ENCODE measurements around the gene CIDEB. TPM values are rescaled to one million over a fixed set of nuclear protein-coding genes. Genes with fewer than 3 reads are reported as not detected.

Gene CIDEB
- 1.4 and 6.0 TPM in 2 replicates for total RNA-seq

GRCh38 chr14:24307575-24308341, at the start of gene CIDEB:
Gene CIDEB (minus strand): TSS chr14:24307977. CDS start chr14:24307858, 119 bp downstream.

DNA sequence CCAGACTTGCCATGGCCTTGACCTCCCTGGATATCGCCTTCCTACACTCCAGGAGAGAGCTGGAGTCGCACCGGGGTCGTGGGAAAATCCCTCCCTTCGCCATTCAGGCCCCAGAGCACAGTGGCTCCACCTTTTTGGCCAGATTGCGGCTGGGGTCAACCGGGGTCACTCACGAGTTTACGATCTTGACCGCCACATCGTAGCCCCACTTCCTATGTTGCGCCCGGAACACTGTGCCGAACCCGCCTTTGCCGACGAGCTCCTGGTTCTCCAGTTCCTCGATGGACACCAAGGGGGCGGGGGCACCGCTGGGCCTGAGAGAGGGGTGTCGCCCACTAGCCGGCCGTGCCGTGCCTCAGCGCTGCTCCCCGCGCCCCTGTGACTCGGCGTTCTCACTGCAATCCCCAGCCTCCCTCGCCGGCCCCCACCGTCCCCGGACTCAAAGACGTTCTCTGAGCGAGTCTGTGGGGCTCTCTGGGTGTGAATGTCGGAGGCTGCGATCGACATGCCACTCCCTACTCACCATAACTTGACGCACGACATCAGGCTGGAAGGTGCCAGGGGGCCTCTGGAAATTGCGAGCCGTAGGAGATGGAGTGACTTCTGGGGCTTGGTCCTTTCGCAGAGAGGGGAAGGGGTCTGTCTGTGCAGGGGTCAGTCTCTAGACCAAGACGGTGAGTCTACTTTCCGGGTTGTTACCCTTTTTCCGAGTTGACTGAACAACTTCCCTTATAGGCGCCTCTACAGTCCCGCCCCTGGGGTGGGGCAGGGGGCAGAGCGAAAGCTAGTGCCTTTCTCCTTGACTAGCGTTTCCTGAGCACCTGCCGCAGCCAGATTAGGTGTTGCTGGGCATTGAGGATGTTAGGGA, 31.7 kb upstream of the CIDEB start, which contains the start of gene RIPK3:
TSS of gene RIPK3 (minus strand) at position 708 of the 868 bp plus-strand sequence. CDS start at position 543, 165 bp downstream.

DNA sequence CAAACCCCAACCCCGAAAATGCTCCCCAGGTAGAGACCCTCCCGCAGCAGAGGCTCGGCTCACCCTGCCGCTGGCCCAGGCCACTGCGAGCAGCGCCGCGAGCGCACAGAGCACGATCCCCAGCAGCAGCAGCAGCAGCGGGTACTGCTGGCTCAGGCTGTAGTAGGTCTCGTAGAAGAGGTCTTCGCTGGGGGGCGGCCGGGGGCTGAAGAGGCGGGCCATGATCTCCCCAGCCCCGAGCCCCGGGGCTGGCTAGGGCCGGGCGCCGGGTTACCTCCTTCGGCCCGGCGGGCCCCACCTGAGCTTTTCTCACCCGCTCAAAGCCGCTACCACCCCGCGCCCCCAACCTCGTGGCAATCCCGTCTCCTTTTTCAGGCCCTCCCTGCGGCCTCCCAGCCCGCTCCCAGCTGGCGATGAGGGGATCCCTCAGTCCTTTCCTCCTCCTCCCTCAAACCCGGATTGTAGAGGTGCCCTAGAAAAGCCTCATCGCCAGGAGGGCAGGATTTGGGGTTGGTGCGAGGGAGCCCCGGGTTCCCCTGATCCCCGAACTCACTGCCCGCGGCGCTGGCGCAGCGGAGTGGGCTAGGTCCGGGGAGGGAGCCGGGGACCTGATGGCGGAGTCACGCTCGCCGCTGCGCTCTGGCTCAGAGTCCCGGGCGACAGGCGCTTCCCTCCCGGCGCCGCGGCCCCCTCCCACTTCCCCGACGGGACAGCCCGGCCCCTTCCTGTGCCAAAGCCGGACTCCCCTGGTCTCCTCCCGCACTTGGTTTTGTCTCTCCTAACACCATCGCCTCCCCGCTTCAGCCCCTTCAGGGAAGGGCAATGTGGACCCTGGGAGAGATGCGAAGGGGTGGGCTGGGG, 26.9 kb upstream of the CIDEB start, which contains the start of gene ADCY4:
TSS of gene ADCY4 (minus strand) at position 641 of the 861 bp plus-strand sequence. CDS start at position 222, 419 bp downstream.

GRCh38 chr14:24310646-24311604, 3.1 kb upstream of the CIDEB start, which contains the start of gene LTB4R:
Gene LTB4R (plus strand): TSS chr14:24311502. CDS start chr14:24315652, 4,150 bp downstream.

GRCh38 chr14:24309538-24310264, 1.9 kb upstream of the CIDEB start, which contains the start of gene LTB4R2:
Gene LTB4R2 (plus strand): TSS chr14:24310140. CDS start chr14:24310665, 525 bp downstream.

GRCh38 chr14:24299255-24300191, 8.3 kb downstream of the CIDEB start, which contains the start of the genes DHRS1 and NOP9:
Gene DHRS1 (minus strand): TSS chr14:24299780. CDS start chr14:24299106, 674 bp downstream.
Gene NOP9 (plus strand): TSS chr14:24299850. CDS start chr14:24299955, 105 bp downstream.

DNA sequence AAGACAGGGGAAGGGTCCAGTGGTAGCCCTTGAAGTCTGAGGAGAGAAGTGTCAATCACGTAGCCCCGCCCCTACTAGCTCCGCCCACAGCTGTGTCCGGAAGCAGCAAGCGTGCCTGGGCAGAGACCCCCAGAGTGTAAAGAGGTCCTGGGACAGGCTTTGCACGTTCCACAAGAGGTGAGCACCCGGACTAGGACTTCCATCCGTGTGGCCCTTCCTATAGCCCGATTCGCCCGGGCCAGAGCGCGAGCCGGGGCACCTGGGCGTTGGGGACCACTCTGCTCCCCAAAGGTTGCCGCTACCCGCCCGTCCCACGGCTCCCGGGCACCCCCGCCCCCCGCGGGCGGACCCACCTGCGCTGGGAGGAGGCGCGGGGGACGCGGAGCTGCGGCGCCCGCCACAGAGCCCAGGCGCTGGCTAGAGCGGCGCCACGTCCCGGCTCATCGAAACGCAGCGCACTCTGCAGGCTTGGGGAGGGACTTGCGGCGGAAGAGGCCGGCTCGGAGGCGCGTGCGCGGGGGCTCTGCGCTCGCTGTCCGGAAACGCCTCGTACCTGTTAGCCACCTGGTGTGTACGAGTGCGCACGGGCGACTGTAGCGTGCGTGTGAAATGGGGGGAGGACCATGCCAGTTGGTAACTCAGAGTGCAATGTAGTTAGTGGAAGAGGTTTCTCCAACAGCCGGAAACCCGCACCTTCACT, 36.5 kb downstream of the CIDEB start, which contains the start of gene RABGGTA:
TSS of gene RABGGTA (minus strand) at position 464 of the 700 bp plus-strand sequence. CDS start 482 bp downstream, outside the sequence.

DNA sequence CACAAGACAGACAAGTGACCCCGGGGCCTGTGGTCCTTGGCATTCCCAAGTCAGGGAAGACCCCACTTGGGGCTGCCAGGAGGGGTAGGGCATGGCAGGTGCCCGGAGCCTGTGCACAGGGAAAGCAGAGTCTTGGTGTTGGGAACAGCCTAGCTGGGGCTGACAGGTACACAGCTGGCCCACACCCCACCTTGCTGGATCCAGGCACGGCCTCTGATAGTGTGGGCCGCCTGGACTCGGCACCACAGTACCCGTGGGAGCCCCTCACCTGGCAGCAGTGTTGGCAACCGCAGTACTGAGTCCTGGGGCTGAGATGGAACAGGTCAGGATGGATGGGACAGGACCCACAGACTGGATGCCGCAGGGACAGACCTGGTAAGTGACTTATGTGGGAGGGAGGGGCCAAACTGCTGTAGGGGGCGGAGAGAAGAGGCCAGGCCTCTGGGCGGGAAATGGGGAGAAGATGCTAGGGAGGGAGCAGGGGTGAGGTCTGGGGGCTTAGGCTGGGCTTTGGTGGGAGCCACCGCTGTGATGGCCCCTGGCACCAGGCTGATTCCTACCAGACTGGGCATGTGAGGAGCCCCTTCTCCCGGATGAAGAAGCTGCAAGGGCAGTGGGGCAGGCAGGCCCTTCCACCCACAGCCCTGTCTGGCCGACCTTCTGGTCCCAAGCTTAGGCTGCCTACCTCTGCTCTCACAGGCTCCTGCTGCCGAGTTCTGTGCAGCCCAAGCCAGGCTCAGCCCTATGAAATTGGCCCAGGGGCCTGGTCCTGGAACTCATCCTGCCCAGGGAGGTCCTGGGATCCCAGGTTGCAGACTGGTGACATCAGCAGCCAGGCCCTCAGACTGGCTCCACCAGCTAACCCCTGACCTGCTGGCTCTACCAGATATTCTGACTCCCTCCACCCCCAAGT, 44.7 kb downstream of the CIDEB start, which contains the start of gene TGM1:
TSS of gene TGM1 (minus strand) at position 357 of the 913 bp plus-strand sequence. CDS start 825 bp downstream, outside the sequence.

Other genes starting within 250 kb of the CIDEB start
- not detected in 2 replicates for gene CPNE6, start 236.4 kb downstream of the CIDEB start, total RNA-seq
- gene PCK2, start 213.7 kb downstream of the CIDEB start, total RNA-seq, result 57.1 and 93.8 TPM in 2 replicates
- 70.1 and 80.1 TPM in 2 replicates for gene DCAF11, start 193.2 kb downstream of the CIDEB start, total RNA-seq
- gene NRL, start 193.0 kb downstream of the CIDEB start, total RNA-seq, result 0.96 and 1.9 TPM in 2 replicates
- gene FITM1, start 177.3 kb downstream of the CIDEB start, total RNA-seq, result under 0.01 and 0.24 TPM in 2 replicates
- gene PSME1, start 171.8 kb downstream of the CIDEB start, total RNA-seq, result 92.9 and 152 TPM in 2 replicates
- 11.7 and 12.8 TPM in 2 replicates for gene EMC9, start 166.4 kb downstream of the CIDEB start, total RNA-seq
- gene PSME2, start 161.4 kb downstream of the CIDEB start, total RNA-seq, result 33.7 and 78.8 TPM in 2 replicates
- 23.9 and 49.0 TPM in 2 replicates for gene RNF31, start 160.5 kb downstream of the CIDEB start, total RNA-seq
- gene IRF9, start 146.7 kb downstream of the CIDEB start, total RNA-seq, result 16.8 and 62.9 TPM in 2 replicates
- 1.7 and 6.0 TPM in 2 replicates for gene REC8, start 135.9 kb downstream of the CIDEB start, total RNA-seq
- gene IPO4, start 119.2 kb downstream of the CIDEB start, total RNA-seq, result 45.6 and 64.3 TPM in 2 replicates
- gene TM9SF1, start 112.5 kb downstream of the CIDEB start, total RNA-seq, result 63.9 and 79.9 TPM in 2 replicates
- not detected in 2 replicates for gene TSSK4, start 102.3 kb downstream of the CIDEB start, total RNA-seq
- 32.8 and 40.7 TPM in 2 replicates for gene CHMP4A, start 94.5 kb downstream of the CIDEB start, total RNA-seq
- gene MDP1, start 91.9 kb downstream of the CIDEB start, total RNA-seq, result 10.8 and 14.7 TPM in 2 replicates
- 91.6 and 113 TPM in 2 replicates for gene NEDD8, start 75.6 kb downstream of the CIDEB start, total RNA-seq
- gene GMPR2, start 75.0 kb downstream of the CIDEB start, total RNA-seq, result 95.1 and 97.1 TPM in 2 replicates
- 53.1 and 287 TPM in 2 replicates for gene TINF2, start 65.4 kb downstream of the CIDEB start, total RNA-seq
- 69.1 and 167 TPM in 2 replicates for gene TGM1, start 44.8 kb downstream of the CIDEB start, total RNA-seq
- 53.9 and 65.1 TPM in 2 replicates for gene RABGGTA, start 36.4 kb downstream of the CIDEB start, total RNA-seq
- 23.0 and 29.4 TPM in 2 replicates for gene DHRS1, start 8.2 kb downstream of the CIDEB start, total RNA-seq
- 26.6 and 41.4 TPM in 2 replicates for gene NOP9, start 8.1 kb downstream of the CIDEB start, total RNA-seq
- gene LTB4R2, start 2.2 kb upstream of the CIDEB start, total RNA-seq, result 30.3 and 32.5 TPM in 2 replicates
- gene LTB4R, start 3.5 kb upstream of the CIDEB start, total RNA-seq, result 13.5 and 13.6 TPM in 2 replicates
- gene ADCY4, start 27.1 kb upstream of the CIDEB start, total RNA-seq, result 1.7 TPM in 1 of 2 replicates, not detected in the other
- gene RIPK3, start 32.0 kb upstream of the CIDEB start, total RNA-seq, result 2.1 and 5.1 TPM in 2 replicates
- gene NFATC4, start 60.2 kb upstream of the CIDEB start, total RNA-seq, result 10.6 and 17.3 TPM in 2 replicates
- gene NYNRIN, start 91.0 kb upstream of the CIDEB start, total RNA-seq, result 7.0 and 8.4 TPM in 2 replicates
- 0.64 and 0.96 TPM in 2 replicates for gene CBLN3, start 121.7 kb upstream of the CIDEB start, total RNA-seq
- gene KHNYN, start 122.0 kb upstream of the CIDEB start, total RNA-seq, result 95.7 and 155 TPM in 2 replicates
- 4.5 and 5.1 TPM in 2 replicates for gene SDR39U1, start 134.8 kb upstream of the CIDEB start, total RNA-seq
- not detected in 2 replicates for gene CMA1, start 200.3 kb upstream of the CIDEB start, total RNA-seq

All from tracheal epithelial cell (primary cell).